SK-N-MC (cell line): Measurements from ENCODE around the gene CGNL1.

Experiments
- EZH2 ChIP-seq: fragments of 200-600 bp; sonication (generic); IDR thresholded peaks from one replicate; pipeline ENCODE4 v1.6.1; 2017; ENCODE audit warnings: antibody characterized with exemption
- POLR2AphosphoS5 ChIP-seq: IDR thresholded peaks from 2 replicates; pipeline ENCODE4 v1.6.1; 2012; ENCODE audit warnings: mild to moderate bottlenecking, low read depth, low read length, borderline replicate concordance

- TF ChIP-seq EZH2 (no peak), POLR2AphosphoS5 (no peak)
Observed at GRCh38 chr15:57489122-57489521, 112.8 kb downstream of the CGNL1 start.
